Coronary artery (tissue), 2 donors: ENCODE data around the gene TNRC18.
"Not testable (repeated sequence)": the region's sequence is repeated elsewhere in the genome, so short reads cannot be mapped to it uniquely, and the experiment has no call there.

Experiments
- DNase-seq: peaks from one replicate; pipeline ENCODE4 v3.0.0-alpha.2; 2017; ENCODE audit warnings: low spot score
- H3K27ac ChIP-seq, 2 donors: fragments of 200-600 bp; sonication (generic); one replicate each; pipeline ENCODE4 v1.5.1; 2016 to 2019
- H3K4me3 ChIP-seq: fragments of 200-600 bp; sonication (generic); 2 replicates; pipeline ENCODE4 v1.5.1; 2016; ENCODE audit warnings: mild to moderate bottlenecking, moderate library complexity
- CTCF ChIP-seq: fragments of 200-600 bp; sonication (generic); IDR thresholded peaks from one replicate; pipeline ENCODE4 v1.5.1; 2019; ENCODE audit warnings: antibody characterized with exemption

The TNRC18 gene

GRCh38 chr7:5315761-5316160 lies 107.9 kb downstream of the TNRC18 start:
- no peak for TF ChIP-seq CTCF
- no peak overlapping the region for H3K4me3 ChIP-seq
- no peak overlapping the region for H3K27ac ChIP-seq
- DNase-seq = no peak

GRCh38 chr7:5314864-5315263 lies 108.8 kb downstream of the TNRC18 start:
- TF ChIP-seq CTCF = no peak
- DNase-seq = no peak
- Histone ChIP-seq H3K4me3 (no peak overlapping the region), H3K27ac (no peak overlapping the region)

- not testable (repeated sequence) for H3K27ac ChIP-seq, DNase-seq, H3K4me3 ChIP-seq
Observed at GRCh38 chr7:5313076-5313885, 110.4 kb downstream of the TNRC18 start.

GRCh38 chr7:5312276-5313070 lies 111.2 kb downstream of the TNRC18 start:
- H3K27ac ChIP-seq, H3K4me3 ChIP-seq, DNase-seq: not testable (repeated sequence)

GRCh38 chr7:5310822-5311405 lies 112.7 kb downstream of the TNRC18 start:
- H3K27ac ChIP-seq = no peak overlapping the region
- TF ChIP-seq CTCF = no peak

GRCh38 chr7:5309146-5309545 lies 114.5 kb downstream of the TNRC18 start:
- H3K4me3 ChIP-seq = no peak overlapping the region
- no peak overlapping the region for H3K27ac ChIP-seq
- TF ChIP-seq CTCF = no peak
- no peak for DNase-seq

More at GRCh38 chr7:5310822-5311405, 112.7 kb downstream of the TNRC18 start:
- no peak for DNase-seq
- H3K4me3 ChIP-seq = no peak overlapping the region

GRCh38 chr7:5307221-5308142 lies 116.2 kb downstream of the TNRC18 start:
- DNase-seq, H3K27ac ChIP-seq, H3K4me3 ChIP-seq: not testable (repeated sequence)

GRCh38 chr7:5305050-5305449 lies 118.6 kb downstream of the TNRC18 start:
- not testable (repeated sequence) for H3K27ac ChIP-seq, H3K4me3 ChIP-seq, DNase-seq
